Renal pelvis (tissue), 12 donors: ENCODE measurements around the gene DHX38. TPM values are rescaled to one million over a fixed set of nuclear protein-coding genes. Genes with fewer than 3 reads are reported as not detected.
A peak's percentile ranks its signal among the peaks of the same experiment; 100 is the strongest.
"Not testable (repeated sequence)": the region's sequence is repeated elsewhere in the genome, so short reads cannot be mapped to it uniquely, and the experiment has no call there.

ENCODE experiments used
- DNase-seq: peaks from one replicate; pipeline ENCODE4 v3.0.0-alpha.2; 2013
- long read RNA-seq, 16 experiments: transcript quantifications; one replicate each; lab custom pipeline, GENCODE V29; 2026
- polyA plus RNA-seq, 3 donors: library from polyadenylated mRNA; unstranded; fragments of 120-200 nt; gene quantifications; one replicate each; pipeline ENCODE4 v1.2.1, GENCODE V29; 2013; ENCODE audit not compliant: insufficient read length in 3 of 3

DHX38 gene
- 10 to 100 TPM; 71.1 to 84.9 (median 73.9) TPM for polyA plus RNA-seq
- long read RNA-seq, donor 1, full-length matches to known transcripts = 3 of 9 reads
- long read RNA-seq, donor 1, partial matches to known transcripts = 6 of 9 reads
- long read RNA-seq, donor 1, other reads (novel, unspliced or antisense) = 0 of 9 reads
- long read RNA-seq, donor 2, full-length matches to known transcripts = 3 of 12 reads
- long read RNA-seq, donor 2, partial matches to known transcripts = 9 of 12 reads
- long read RNA-seq, donor 2, other reads (novel, unspliced or antisense) = 0 of 12 reads
- long read RNA-seq, donor 3, full-length matches to known transcripts = 1 of 1 reads
- long read RNA-seq, donor 3, partial matches to known transcripts = 0 of 1 reads
- long read RNA-seq, donor 3, other reads (novel, unspliced or antisense) = 0 of 1 reads
- long read RNA-seq, donor 4, full-length matches to known transcripts = 3 of 3 reads
- long read RNA-seq, donor 4, partial matches to known transcripts = 0 of 3 reads
- long read RNA-seq, donor 4, other reads (novel, unspliced or antisense) = 0 of 3 reads
- long read RNA-seq, donor 5, full-length matches to known transcripts = 1 of 1 reads
- long read RNA-seq, donor 5, partial matches to known transcripts = 0 of 1 reads
- long read RNA-seq, donor 5, other reads (novel, unspliced or antisense) = 0 of 1 reads
- long read RNA-seq, donor 6, full-length matches to known transcripts = 2 of 13 reads
- long read RNA-seq, donor 6, partial matches to known transcripts = 11 of 13 reads
- long read RNA-seq, donor 6, other reads (novel, unspliced or antisense) = 0 of 13 reads
- long read RNA-seq, donor 7, full-length matches to known transcripts = 1 of 1 reads
- long read RNA-seq, donor 7, partial matches to known transcripts = 0 of 1 reads
- long read RNA-seq, donor 7, other reads (novel, unspliced or antisense) = 0 of 1 reads
- long read RNA-seq, donor 8, full-length matches to known transcripts = 2 of 12 reads
- long read RNA-seq, donor 8, partial matches to known transcripts = 10 of 12 reads
- long read RNA-seq, donor 8, other reads (novel, unspliced or antisense) = 0 of 12 reads
- long read RNA-seq, donor 9, full-length matches to known transcripts = 2 of 15 reads
- long read RNA-seq, donor 9, partial matches to known transcripts = 13 of 15 reads
- long read RNA-seq, donor 9, other reads (novel, unspliced or antisense) = 0 of 15 reads
- long read RNA-seq, donor 10, full-length matches to known transcripts = 1 of 11 reads
- long read RNA-seq, donor 10, partial matches to known transcripts = 10 of 11 reads
- long read RNA-seq, donor 10, other reads (novel, unspliced or antisense) = 0 of 11 reads
- long read RNA-seq, donor 11, partial matches to known transcripts = 0 of 1 reads
- long read RNA-seq, donor 11, other reads (novel, unspliced or antisense) = 0 of 1 reads
- long read RNA-seq, donor 12, full-length matches to known transcripts = 4 of 17 reads
- long read RNA-seq, donor 12, partial matches to known transcripts = 13 of 17 reads
- long read RNA-seq, donor 12, other reads (novel, unspliced or antisense) = 0 of 17 reads
- long read RNA-seq, donor 13 = 0 reads
- long read RNA-seq, donor 14 = 0 reads
- long read RNA-seq, donor 15 = 0 reads
- long read RNA-seq, donor 16, full-length matches to known transcripts = 3 of 17 reads
- long read RNA-seq, donor 16, partial matches to known transcripts = 14 of 17 reads
- long read RNA-seq, donor 16, other reads (novel, unspliced or antisense) = 0 of 17 reads

DNA sequence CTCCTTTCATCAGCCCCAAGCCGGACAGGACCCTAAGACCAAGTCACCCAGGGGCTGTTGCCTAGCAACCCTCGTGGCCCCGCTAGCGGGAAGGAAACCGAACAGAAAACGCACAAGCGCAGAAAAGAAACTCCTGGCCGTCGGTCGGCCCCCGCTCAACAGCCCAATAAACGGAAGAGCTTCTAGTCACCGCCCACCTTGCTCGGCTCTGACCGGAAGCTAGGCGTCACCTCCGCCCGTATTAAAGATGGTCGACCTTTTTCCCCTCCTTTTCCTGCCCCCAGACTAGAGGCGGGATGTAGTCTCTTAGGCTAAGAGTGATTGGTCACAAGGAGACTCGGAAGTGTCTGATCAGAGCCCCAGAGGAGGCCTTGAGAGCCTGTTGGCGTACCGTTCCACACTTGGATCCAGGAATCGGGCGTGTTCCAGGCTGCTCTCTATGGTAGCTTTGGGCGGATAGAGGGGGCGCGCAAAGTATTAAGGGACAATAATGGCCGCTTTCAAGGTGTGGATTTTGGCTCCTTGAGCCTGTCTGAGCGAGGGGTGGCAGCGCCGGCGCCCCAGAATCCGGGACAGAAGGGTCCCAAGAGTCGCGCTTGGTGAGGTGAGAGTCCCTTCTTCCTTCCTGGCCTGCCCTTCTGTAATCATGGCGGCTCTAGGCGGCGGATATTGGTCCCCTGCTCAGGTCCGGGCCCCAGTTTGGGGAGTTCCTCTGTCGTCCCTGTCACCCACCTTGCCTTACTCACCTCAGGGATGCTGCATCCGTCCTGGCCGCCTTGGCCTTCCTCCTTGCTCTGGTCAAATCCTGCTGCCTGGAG, at the start of gene DHX38, which contains the start of gene TXNL4B:
Gene DHX38, plus strand, starts transcription at position 400 of the 818 bp plus-strand sequence. CDS start 2,311 bp downstream, outside the sequence.
Gene TXNL4B, minus strand, starts transcription at position 173 of the 818 bp plus-strand sequence. CDS start 2,871 bp downstream, outside the sequence.
- peak; percentile 99 for DNase-seq

DNA sequence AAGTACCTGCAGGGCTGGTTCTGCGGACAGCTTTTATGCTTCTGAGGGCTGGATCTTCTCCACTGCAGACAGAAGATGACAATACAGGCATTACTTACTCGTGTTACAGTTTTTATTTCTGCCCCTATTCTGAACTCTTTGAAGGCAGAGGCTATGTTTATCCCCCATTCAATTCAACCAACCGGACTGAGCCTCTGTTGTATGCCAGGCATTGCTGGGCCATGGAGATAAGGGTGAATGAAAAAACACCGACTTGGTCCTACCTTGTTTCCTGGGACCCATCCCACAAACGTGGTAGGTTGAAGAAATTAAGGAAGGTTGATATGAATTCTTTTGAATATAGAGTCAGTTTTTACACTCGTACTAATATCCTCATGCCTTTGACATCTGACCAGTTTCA, 49.4 kb upstream of the DHX38 start:
- no peak for DNase-seq

DNA sequence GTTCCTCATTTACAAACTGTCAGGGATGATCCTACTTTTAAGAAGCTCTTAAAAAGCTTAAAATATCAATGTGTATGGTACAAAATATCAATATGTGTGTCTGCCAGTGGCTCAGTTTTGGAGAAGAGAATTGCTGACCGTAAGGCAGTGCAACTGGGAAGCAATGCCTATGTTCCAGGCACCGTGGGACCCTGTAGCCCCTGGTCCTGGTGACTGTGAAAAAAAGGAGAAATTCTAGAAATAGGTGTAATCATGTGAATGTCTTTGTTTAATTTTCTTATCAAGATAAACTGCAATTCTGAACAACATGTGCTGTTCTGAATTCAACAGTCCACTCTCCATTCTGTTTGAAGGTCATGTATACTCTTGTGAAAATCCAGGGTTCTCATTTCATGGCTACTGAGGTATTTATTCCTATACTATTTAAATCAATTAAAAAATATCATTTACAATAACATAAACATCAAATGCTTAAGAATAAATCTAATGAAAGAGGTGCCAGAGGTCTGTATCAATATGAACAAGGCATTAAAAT, 48.8 kb upstream of the DHX38 start:
- no peak for DNase-seq

DNA sequence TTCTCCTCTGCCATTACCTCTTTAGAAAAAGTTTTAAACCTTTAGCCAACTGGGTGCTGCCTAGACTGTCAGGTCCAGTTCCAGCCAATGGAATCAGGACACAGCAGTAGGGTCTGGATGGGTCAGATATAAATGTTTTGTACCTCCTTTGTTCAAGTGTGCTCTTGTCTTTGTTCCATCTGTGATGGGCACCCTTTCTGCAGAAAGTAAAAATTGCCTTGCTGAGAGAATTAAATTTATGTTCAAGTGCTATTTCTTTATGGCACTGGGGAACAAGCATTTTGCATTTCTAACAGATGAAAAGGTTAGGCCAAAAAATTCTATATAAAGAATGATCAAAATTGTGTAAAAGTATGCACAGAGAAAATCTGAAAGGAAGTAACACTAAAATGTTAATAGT, 44.5 kb upstream of the DHX38 start:
- DNase-seq = no peak

DNA sequence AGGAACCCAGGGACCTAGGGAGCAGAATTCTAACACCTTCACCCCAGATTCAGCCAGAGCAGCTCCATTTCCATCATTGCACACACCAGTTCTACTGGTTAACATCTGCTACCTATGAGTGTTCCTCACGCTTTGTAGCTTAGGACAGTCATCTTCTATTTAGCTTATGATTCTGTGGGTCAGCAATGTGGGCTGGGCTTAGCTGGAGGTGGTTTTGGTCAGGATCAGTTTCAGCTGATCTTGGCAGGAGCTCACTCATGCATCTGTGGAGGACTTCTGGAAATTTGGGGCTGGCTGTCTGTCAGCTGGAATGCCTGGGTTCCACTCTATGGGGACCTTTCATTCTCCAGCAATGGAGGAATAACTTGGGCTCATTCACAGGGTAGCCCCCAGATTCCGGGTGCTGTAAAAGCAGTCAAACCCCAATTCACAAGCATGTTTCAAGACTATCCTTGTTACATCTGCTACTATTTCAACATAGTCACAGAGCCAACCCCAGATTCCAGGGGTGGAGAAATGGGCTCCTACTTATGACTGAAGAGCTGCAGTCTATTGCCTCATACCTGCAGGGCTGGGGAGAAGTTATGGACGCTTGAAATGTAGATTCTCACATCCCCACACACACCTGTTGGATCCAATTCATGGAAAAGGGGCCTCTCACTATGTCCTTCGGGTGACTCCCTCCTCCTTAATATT, 42.7 kb upstream of the DHX38 start:
- no peak for DNase-seq

DNA sequence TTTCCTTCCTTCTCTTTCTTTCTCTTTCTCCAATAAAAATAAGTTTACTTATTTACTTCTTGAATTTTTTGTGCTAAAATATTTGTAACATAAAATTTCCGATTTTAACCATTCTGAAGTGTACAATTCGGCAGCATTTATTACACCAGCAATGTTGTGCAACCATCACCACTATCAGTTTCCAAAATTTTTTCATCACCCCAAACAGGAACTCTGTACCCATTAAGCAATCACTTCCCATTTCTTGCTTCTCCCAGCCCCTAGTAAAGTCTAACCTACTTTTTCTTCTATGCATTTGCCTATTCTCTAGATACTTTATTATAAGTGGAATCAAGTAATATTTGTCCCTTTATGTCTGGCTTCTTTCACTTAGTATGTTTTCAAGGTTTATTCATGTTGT, 41.8 kb upstream of the DHX38 start:
- DNase-seq = no peak

DNA sequence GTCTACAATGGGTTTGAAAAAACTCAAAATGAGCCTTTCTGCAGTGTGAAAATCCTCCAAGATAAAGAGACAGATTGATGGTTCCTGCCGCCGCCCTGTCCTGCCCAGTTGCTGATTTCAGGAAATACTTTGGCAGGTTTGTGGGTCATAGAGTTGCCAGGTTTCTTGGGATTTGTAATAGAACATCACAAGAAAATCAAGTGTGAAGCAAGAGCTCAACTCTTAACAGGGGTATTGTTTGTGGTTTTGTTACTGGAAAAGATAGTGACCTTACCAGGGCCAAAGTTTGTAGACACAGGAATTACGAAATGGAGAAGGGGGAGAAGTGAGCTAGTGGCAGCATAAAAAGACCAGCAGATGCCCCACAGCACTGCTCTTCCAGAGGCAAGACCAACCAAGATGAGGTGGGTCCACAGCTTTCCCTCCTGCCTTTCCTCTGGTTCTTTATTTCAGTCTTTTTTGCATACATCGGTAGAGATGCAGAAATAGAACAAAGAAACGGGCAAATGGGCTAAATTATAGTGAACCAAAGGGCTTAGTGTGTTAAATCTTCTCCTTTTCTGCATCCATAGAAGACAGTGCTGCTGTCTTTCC, 39.3 kb upstream of the DHX38 start, which contains the start of gene HP:
Gene HP, plus strand, starts transcription at position 252 of the 594 bp plus-strand sequence. Its CDS starts 148 bp downstream, at position 400.
- not testable (repeated sequence) for DNase-seq

DNA sequence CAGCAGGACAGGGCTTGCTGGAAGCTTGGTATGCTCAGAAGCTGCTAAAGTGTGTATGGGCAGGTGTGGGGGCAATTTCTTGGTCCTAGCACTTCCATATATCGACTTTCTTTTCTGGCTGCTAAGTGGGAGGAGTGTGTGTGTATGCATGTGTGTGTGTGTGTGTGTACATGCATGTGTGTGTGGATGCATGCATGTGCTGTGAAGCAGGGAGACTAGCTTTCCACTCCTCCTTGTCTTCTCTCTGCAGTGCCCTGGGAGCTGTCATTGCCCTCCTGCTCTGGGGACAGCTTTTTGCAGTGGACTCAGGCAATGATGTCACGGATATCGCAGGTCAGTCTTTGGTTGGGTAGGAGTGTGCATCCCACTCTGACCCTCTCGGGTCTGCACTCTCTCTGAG, 37.7 kb upstream of the DHX38 start:
- no peak for DNase-seq

DNA sequence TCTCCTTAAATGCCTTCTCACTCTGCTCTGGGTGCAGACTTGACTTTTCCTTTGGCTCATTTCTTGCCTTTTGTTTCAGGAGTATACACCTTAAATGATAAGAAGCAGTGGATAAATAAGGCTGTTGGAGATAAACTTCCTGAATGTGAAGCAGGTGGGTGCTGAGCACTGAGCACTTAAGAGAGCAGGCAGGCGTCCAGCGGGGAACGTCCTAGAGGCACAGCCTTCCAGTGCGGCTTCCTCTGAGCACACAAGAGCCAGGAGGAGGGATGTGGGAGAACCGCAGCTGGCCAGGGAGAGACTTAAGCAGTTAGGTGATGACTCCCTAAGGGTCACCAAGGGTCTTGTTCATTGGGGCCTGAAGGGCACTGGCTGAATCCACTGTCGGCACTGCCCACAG, 36.3 kb upstream of the DHX38 start:
- DNase-seq = not testable (repeated sequence)

DNA sequence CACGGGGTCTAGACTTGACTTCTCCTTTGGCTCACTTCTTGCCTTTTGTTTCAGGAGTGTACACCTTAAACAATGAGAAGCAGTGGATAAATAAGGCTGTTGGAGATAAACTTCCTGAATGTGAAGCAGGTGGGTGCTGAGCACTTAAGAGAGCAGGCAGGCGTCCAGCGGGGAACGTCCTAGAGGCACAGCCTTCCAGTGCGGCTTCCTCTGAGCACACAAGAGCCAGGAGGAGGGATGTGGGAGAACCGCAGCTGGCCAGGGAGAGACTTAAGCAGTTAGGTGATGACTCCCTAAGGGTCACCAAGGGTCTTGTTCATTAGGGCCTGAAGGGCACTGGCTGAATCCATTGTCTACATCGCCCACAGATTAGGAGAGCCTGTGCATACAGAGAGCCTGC, 34.6 kb upstream of the DHX38 start:
- DNase-seq = not testable (repeated sequence)

DNA sequence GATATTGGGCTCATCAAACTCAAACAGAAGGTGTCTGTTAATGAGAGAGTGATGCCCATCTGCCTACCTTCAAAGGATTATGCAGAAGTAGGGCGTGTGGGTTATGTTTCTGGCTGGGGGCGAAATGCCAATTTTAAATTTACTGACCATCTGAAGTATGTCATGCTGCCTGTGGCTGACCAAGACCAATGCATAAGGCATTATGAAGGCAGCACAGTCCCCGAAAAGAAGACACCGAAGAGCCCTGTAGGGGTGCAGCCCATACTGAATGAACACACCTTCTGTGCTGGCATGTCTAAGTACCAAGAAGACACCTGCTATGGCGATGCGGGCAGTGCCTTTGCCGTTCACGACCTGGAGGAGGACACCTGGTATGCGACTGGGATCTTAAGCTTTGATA, 33.2 kb upstream of the DHX38 start:
- DNase-seq = no peak

DNA sequence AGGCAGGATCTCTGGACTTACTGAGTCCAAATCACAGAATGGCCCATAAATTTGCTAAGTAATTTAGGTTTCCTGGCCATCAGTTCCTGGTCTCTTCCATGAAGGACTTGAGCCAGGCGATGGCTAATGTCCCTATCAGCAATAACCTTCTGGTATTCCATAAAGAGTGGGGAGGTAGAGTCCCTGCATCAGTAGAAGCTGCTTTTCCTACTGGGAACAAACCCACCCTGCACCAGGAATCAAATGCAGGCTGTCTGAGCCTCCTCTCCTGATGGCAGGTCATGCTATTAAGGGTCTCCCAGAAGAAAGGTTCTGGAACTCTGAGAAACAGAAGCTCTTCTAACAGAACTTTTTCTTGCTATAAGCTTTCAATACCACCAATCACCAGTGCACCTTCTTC, 32.1 kb upstream of the DHX38 start:
- no peak for DNase-seq

DNA sequence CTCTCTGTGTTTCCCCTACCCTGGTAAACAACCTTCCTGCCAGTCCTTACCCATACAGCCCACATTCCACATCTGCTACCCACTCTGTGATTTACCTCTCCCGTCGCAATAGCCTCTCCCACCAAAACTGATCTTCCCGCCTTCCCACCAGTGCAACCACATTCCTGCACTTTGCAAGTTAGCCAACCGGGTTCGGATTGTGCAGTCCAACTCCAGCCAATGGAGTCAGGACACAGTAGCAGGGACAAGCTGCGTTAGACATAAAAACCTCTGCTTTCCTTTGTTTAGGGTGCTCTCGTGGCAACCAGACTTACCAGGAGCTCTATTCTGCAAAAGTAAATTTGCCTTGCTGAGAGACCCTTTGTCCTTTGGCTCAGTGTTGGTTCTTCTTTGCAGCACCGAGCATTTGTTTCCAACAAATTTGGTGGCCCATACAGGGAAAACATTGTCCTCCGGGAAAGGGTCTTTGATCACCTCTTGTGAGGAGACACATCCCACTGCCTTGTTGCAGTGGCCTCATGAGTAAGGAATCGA, 29.2 kb upstream of the DHX38 start:
- DNase-seq = no peak

DNA sequence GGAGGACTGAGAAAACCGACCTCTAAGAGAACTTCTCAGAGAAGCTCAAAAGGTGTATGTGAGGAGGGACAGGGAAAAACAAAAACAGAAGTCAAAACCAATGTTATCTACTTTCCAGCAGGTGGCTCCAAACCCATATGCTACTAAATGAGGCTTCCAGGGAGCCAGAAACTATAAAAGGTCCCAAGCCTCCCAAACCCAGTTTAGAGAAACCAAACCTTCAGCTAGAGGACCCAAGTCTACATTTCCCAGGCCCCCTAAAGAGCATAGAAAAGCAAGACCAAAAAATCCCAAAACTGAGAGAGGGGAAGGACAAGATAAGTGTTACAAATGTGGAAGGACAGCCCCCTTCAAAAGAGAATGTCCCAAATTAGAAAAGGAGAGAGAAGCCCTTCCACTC, 26.9 kb upstream of the DHX38 start:
- DNase-seq = peak; percentile 20

DNA sequence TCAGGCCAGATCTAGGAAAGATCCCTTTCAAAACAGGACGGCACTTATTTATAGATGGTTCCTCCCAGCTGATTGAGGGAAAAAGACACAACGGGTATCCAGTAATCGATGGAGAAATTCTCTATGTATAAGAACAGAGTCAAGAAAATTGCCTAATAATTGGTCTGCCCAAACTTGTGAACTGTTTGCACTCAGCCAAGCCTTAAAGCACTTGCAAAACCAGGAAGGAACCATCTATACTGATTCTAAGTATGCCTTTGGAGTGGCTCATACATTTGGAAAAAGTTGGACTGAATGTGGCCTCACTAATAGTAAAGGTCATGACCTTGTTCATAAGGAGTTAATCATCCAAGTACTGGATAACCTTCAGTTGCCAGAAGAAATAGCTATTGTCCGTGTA, 24.7 kb upstream of the DHX38 start:
- no peak for DNase-seq

DNA sequence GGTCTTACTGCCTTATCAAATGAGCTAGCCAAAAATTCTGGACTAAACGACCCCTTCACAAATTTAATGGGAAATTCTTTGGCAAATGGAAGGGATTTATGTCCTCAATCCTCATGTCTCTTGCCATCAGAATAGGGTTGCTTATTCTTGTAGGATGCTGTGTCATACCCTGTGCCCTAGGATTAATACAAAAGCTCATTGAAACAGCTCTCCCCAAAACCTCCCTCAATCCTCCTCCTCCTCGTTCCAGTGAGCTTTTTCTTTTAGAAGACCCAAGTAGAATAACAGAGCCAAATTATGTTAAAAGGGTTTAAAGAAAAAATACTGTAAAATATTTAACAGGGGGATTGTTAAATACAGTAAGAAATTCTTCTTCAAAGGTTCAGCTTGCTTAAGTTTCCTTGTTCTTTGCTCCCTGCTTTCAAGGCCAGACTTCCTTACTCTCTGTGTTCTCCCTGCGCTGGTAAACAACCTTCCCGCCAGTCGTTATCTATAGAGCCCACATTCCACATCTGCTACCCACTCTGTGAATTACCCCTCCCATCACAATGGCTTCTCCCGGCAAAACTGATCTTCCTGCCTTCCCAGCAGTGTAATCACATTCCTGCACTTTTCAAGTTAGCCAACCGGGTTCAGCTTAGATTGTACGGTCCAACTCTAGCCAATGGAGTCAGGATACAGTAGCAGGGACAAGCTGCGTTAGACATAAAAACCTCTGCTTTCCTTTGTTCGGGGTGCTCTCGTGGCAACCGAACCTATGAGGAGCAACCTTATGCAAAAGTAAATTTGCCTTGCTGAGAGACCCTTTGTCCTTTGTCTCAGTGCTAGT, 20.9 kb upstream of the DHX38 start:
- no peak for DNase-seq

DNA sequence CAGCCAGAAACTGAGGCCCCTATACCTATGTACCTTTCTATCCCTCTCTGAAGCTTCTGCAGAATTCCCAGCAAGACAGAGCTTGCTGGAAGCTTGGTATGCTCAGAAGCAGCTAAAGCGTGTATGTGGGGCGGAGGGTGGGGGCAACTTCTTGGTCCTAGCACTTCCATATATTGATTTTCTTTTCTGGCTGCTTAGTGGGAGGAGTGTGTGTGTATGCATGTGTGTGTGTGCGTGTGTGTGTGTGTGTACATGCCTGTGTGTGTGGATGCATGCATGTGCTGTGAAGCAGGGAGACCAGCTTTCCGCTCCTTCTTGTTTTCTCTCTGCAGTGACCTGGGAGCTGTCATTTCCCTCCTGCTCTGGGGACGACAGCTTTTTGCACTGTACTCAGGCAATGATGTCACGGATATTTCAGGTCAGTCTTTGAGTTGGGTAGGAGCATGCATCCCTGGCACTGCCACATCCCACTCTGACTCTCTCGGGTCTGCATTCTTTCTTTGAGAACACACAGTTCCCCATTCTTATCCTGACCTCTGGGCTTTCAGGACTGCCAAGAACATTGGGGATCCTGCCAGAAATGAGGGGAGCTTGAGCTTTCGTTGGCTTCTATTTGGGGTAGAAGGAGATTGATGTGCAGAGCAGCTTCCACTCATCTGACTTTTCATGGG, 20.0 kb upstream of the DHX38 start:
- DNase-seq = no peak
